IPS DF 6.9 (cell line): Measurements from ENCODE around the gene PIF1.

Experiments used
- DNase-seq: peaks from one replicate; pipeline ENCODE4 v3.0.0-alpha.2; 2013; ENCODE audit warnings: low read depth, low spot score
- H3K27ac ChIP-seq: one replicate; pipeline ENCODE4 v1.5.1; 2013; ENCODE audit warnings: low read length, control low read depth
- H3K27me3 ChIP-seq: 2 replicates; pipeline ENCODE4 v1.6.1; 2013; ENCODE audit warnings: mild to moderate bottlenecking, low read length; ENCODE audit not compliant: control insufficient read depth, insufficient read depth
- H3K36me3 ChIP-seq: 2 replicates; pipeline ENCODE4 v1.6.1; 2013; ENCODE audit warnings: low read length; ENCODE audit not compliant: control insufficient read depth, insufficient read depth
- H3K4me1 ChIP-seq: 2 replicates; pipeline ENCODE4 v1.6.1; 2013; ENCODE audit warnings: low read length; ENCODE audit not compliant: control insufficient read depth, insufficient read depth
- H3K4me3 ChIP-seq: 2 replicates; pipeline ENCODE4 v1.5.1; 2013; ENCODE audit warnings: mild to moderate bottlenecking, low read length
- H3K9me3 ChIP-seq: 2 replicates; pipeline ENCODE4 v1.6.1; 2013; ENCODE audit warnings: low read length, inconsistent platforms; ENCODE audit not compliant: control insufficient read depth, insufficient read depth
- WGBS: extraction: QIAGEN DNeasy Blood & Tissue Kit; methylation state at CpG from one replicate; pipeline ENCODE4 v1.1.7; 2013; ENCODE audit warnings: mixed read lengths, missing lambda C conversion rate; ENCODE audit not compliant: insufficient read length, insufficient coverage; 5-methylcytosine and 5-hydroxymethylcytosine counted together

PIF1 gene

GRCh38 chr15:64825431-64826294 is at the start of gene PIF1:
Gene PIF1 (minus strand): TSS chr15:64825647. CDS start chr15:64824335, 1,312 bp downstream.
- Histone ChIP-seq H3K27ac (no peak within 1 kb of the TSS), H3K36me3 (peaks cover 16% of the 10 kb centered on the region), H3K27me3 (no peaks in the 10 kb centered on the region), H3K4me3 (peak within 1 kb of the TSS; percentile 60), H3K4me1 (peaks cover 2% of the 10 kb centered on the region; the same call in 1 of the 2 replicates), H3K9me3 (no peaks in the 10 kb centered on the region)
- WGBS = no CpG with 5 or more reads among the region's 35 CpGs
- DNase-seq = peak; percentile 100

- no CpG with 5 or more reads among the region's 9 CpGs for WGBS
- Histone ChIP-seq H3K4me3 (no peak overlapping the region), H3K9me3 (no peaks in the 10 kb centered on the region), H3K27ac (no peak overlapping the region), H3K4me1 (peaks cover 15% of the 10 kb centered on the region), H3K27me3 (no peaks in the 10 kb centered on the region), H3K36me3 (no peaks in the 10 kb centered on the region)
- no peak for DNase-seq
Observed at GRCh38 chr15:64870353-64870752, 44.9 kb upstream of the PIF1 start.

- no peak overlapping the region for H3K27ac ChIP-seq
- H3K27me3 ChIP-seq = no peaks in the 10 kb centered on the region
- no peaks in the 10 kb centered on the region for H3K9me3 ChIP-seq
- no peak overlapping the region for H3K4me3 ChIP-seq
- DNase-seq = no peak
- 0 out of 2 replicates have a peak, but pooled peaks cover 4% of the 10 kb centered on the region for H3K36me3 ChIP-seq
- H3K4me1 ChIP-seq = peaks cover 9% of the 10 kb centered on the region
Observed at GRCh38 chr15:64869501-64869900, 44.1 kb upstream of the PIF1 start.

GRCh38 chr15:64865998-64866520 is 40.6 kb upstream of the PIF1 start:
- WGBS = no CpG with 5 or more reads among the region's 6 CpGs
- Histone ChIP-seq H3K4me1 (peaks cover 14% of the 10 kb centered on the region), H3K4me3 (no peak overlapping the region), H3K27me3 (no peaks in the 10 kb centered on the region), H3K9me3 (no peaks in the 10 kb centered on the region), H3K27ac (no peak overlapping the region), H3K36me3 (peaks cover 7% of the 10 kb centered on the region; the same call in 1 of the 2 replicates)
- DNase-seq = peak; percentile 61

GRCh38 chr15:64865126-64865997 is 39.9 kb upstream of the PIF1 start:
- Histone ChIP-seq H3K4me3 (no peak overlapping the region), H3K36me3 (peaks cover 10% of the 10 kb centered on the region), H3K9me3 (no peaks in the 10 kb centered on the region), H3K27me3 (no peaks in the 10 kb centered on the region), H3K4me1 (peaks cover 14% of the 10 kb centered on the region), H3K27ac (no peak overlapping the region)
- DNase-seq = no peak
- WGBS = no CpG with 5 or more reads among the region's 12 CpGs

GRCh38 chr15:64864068-64864467 is 38.6 kb upstream of the PIF1 start:
- H3K9me3 ChIP-seq = no peaks in the 10 kb centered on the region
- peaks cover 13% of the 10 kb centered on the region for H3K36me3 ChIP-seq
- H3K27me3 ChIP-seq = no peaks in the 10 kb centered on the region
- H3K27ac ChIP-seq = no peak overlapping the region
- WGBS = no CpG with 5 or more reads among the region's 1 CpG
- H3K4me3 ChIP-seq = no peak overlapping the region
- H3K4me1 ChIP-seq = peaks cover 14% of the 10 kb centered on the region
- DNase-seq = no peak

GRCh38 chr15:64862408-64862807 is 37.0 kb upstream of the PIF1 start:
- Histone ChIP-seq H3K27ac (no peak overlapping the region), H3K27me3 (no peaks in the 10 kb centered on the region), H3K4me1 (peaks cover 16% of the 10 kb centered on the region), H3K36me3 (peaks cover 13% of the 10 kb centered on the region), H3K4me3 (no peak overlapping the region), H3K9me3 (no peaks in the 10 kb centered on the region)
- WGBS = no CpG with 5 or more reads among the region's 1 CpG
- DNase-seq = no peak

- Histone ChIP-seq H3K4me3 (no peak overlapping the region), H3K4me1 (peaks cover 16% of the 10 kb centered on the region), H3K36me3 (peaks cover 13% of the 10 kb centered on the region), H3K27me3 (no peaks in the 10 kb centered on the region), H3K27ac (no peak overlapping the region), H3K9me3 (no peaks in the 10 kb centered on the region)
- no peak for DNase-seq
- no CpG with 5 or more reads among the region's 4 CpGs for WGBS
Observed at GRCh38 chr15:64861960-64862359, 36.5 kb upstream of the PIF1 start.

- Histone ChIP-seq H3K4me1 (peaks cover 15% of the 10 kb centered on the region), H3K36me3 (peaks cover 13% of the 10 kb centered on the region), H3K27ac (no peak overlapping the region), H3K27me3 (no peaks in the 10 kb centered on the region), H3K9me3 (no peaks in the 10 kb centered on the region), H3K4me3 (no peak overlapping the region)
- WGBS = no CpG with 5 or more reads among the region's 11 CpGs
- DNase-seq = no peak
Observed at GRCh38 chr15:64861331-64861730, 35.9 kb upstream of the PIF1 start.

GRCh38 chr15:64859226-64859625 is 33.8 kb upstream of the PIF1 start:
- Histone ChIP-seq H3K27ac (no peak overlapping the region), H3K36me3 (peaks cover 22% of the 10 kb centered on the region), H3K9me3 (no peaks in the 10 kb centered on the region), H3K27me3 (no peaks in the 10 kb centered on the region), H3K4me3 (no peak overlapping the region), H3K4me1 (peaks cover 9% of the 10 kb centered on the region)
- DNase-seq = no peak
- WGBS = no CpG with 5 or more reads among the region's 2 CpGs
